Sigmoid colon (tissue), 7 donors: ENCODE data around the gene C11orf86. TPM values are rescaled to one million over a fixed set of nuclear protein-coding genes. Genes with fewer than 3 reads are reported as not detected.

Experiments used
- DNase-seq: peaks from one replicate; pipeline ENCODE4 v3.0.0-alpha.2; 2019
- H3K27ac ChIP-seq, 4 donors: fragments of 200-600 bp; sonication (generic); one replicate each; pipeline ENCODE4 v1.5.1; 2016 to 2019; ENCODE audit warnings: mild to moderate bottlenecking in 1 of 4
- H3K27me3 ChIP-seq, 3 donors: fragments of 200-600 bp; sonication (generic); one replicate each; pipeline ENCODE4 v1.5.1; 2019; ENCODE audit warnings: mild to moderate bottlenecking in 1 of 3
- H3K36me3 ChIP-seq, 4 donors: fragments of 200-600 bp; sonication (generic); one replicate each; pipeline ENCODE4 v1.5.1; 2016 to 2019
- H3K4me1 ChIP-seq, 4 donors: fragments of 200-600 bp; sonication (generic); one replicate each; pipeline ENCODE4 v1.5.1; 2017 to 2019
- H3K4me3 ChIP-seq, 4 donors: fragments of 200-600 bp; sonication (generic); one replicate each; pipeline ENCODE4 v1.5.1; 2017 to 2019; ENCODE audit warnings: mild to moderate bottlenecking in 2 of 4, moderate library complexity in 1 of 4
- H3K9me3 ChIP-seq, 4 donors: fragments of 200-600 bp in 3 of 4; sonication (generic) in 3 of 4; one replicate each; pipeline versions ENCODE4 v1.5.1 to v1.6.1; 2013 to 2019
- CTCF ChIP-seq, 4 experiments: fragments of 450-650 bp in 3 of 4; fragments of 200-600 bp in 1 of 4; IDR thresholded peaks; one replicate each; pipeline ENCODE4 v1.5.1; 2016 to 2019; ENCODE audit warnings: antibody characterized with exemption in 4 of 4, mild to moderate bottlenecking in 3 of 4, moderate library complexity in 2 of 4
- EP300 ChIP-seq, 4 donors: sonication (generic); formaldehyde crosslinking; IDR thresholded peaks; one replicate each; pipeline ENCODE4 v1.6.1; 2017; ENCODE audit warnings: antibody characterized with exemption in 4 of 4
- POLR2A ChIP-seq, 2 donors: fragments of 450-650 bp; IDR thresholded peaks; one replicate each; pipeline ENCODE4 v1.6.1; 2016; ENCODE audit warnings: antibody characterized with exemption in 2 of 2, mild to moderate bottlenecking in 2 of 2, moderate library complexity in 2 of 2
- POLR2AphosphoS5 ChIP-seq, 4 donors: sonication (generic); formaldehyde crosslinking; IDR thresholded peaks; one replicate each; pipeline ENCODE4 v1.6.1; 2017; ENCODE audit warnings: antibody characterized with exemption in 4 of 4
- WGBS, 2 donors: extraction: QIAGEN DNeasy Blood & Tissue Kit; methylation state at CpG; one replicate each; pipeline ENCODE4 v1.1.7; 2013; 5-methylcytosine and 5-hydroxymethylcytosine counted together
- intact Hi-C: fragments of 100-400 bp; cut with DNase I; formaldehyde crosslinking; loops from one replicate; pipeline ENCODE4 v1.15.1; 2023
- polyA plus RNA-seq, 3 donors: library from polyadenylated mRNA; stranded (reverse); fragments of 200-250 nt; gene quantifications; one replicate each; pipeline ENCODE4 v1.2.3, GENCODE V29; 2013
- total RNA-seq, 4 donors: library from RNA; depleted of rRNA; stranded (reverse); fragments of >200 nt; gene quantifications; one replicate each; pipeline ENCODE4 v1.1.0, GENCODE V29; 2016
- donor health status: healthy with polysubstance abuse.
- donor health status: Bipolar disorder and iron deficiency.
- donor health status: healthy.

C11orf86 gene
- total and polyA plus RNA-seq, 7 donors = 61.0 to 297 (median 132) TPM; not detected in 4

GRCh38 chr11:67014343-67014742 lies 39.2 kb downstream of the C11orf86 start:
- no peaks in the 10 kb centered on the region for H3K4me1 ChIP-seq
- no peak overlapping the region for H3K27ac ChIP-seq
- H3K27me3 ChIP-seq = peaks cover 0 to 6% (median 0%) of the 10 kb centered on the region in 3 donors
- H3K9me3 ChIP-seq = no peaks in the 10 kb centered on the region
- WGBS, 2 donors = 94% methylated on average over 7 of the region's 7 CpGs
- TF ChIP-seq EP300 (IDR thresholded peaks at IDR 0.05) (no peak), POLR2AphosphoS5 (IDR thresholded peaks at IDR 0.05) (no peak), CTCF (IDR thresholded peaks at IDR 0.05) (no peak), POLR2A (IDR thresholded peaks at IDR 0.05) (no peak)
- H3K4me3 ChIP-seq = no peak overlapping the region
- no peaks in the 10 kb centered on the region for H3K36me3 ChIP-seq
- intact Hi-C loops = no loop called here
- DNase-seq = no peak

- DNase-seq = no peak
- 93 to 96% methylated on average over 8 of the region's 8 CpGs for WGBS, 2 donors
- no peak overlapping the region for H3K4me3 ChIP-seq
- H3K27ac ChIP-seq = no peak overlapping the region
- no peaks in the 10 kb centered on the region for H3K9me3 ChIP-seq
- intact Hi-C loops = no loop called here
- H3K4me1 ChIP-seq = no peaks in the 10 kb centered on the region
- H3K36me3 ChIP-seq = no peaks in the 10 kb centered on the region
- TF ChIP-seq POLR2A (IDR thresholded peaks at IDR 0.05) (no peak), CTCF (IDR thresholded peaks at IDR 0.05) (no peak), POLR2AphosphoS5 (IDR thresholded peaks at IDR 0.05) (no peak), EP300 (IDR thresholded peaks at IDR 0.05) (no peak)
- H3K27me3 ChIP-seq = peaks cover 0 to 6% (median 0%) of the 10 kb centered on the region in 3 donors
Measured at GRCh38 chr11:67015048-67015447, 39.9 kb downstream of the C11orf86 start.

GRCh38 chr11:67016550-67016949 lies 41.4 kb downstream of the C11orf86 start:
- Histone ChIP-seq H3K4me1 (no peaks in the 10 kb centered on the region), H3K9me3 (no peaks in the 10 kb centered on the region), H3K27me3 (peaks cover 0 to 6% (median 0%) of the 10 kb centered on the region in 3 donors), H3K27ac (no peak overlapping the region), H3K36me3 (no peaks in the 10 kb centered on the region), H3K4me3 (no peak overlapping the region)
- TF ChIP-seq CTCF (IDR thresholded peaks at IDR 0.05) = no peak
- no peak for TF ChIP-seq POLR2A (IDR thresholded peaks at IDR 0.05)
- no peak for TF ChIP-seq POLR2AphosphoS5 (IDR thresholded peaks at IDR 0.05)
- no peak for TF ChIP-seq EP300 (IDR thresholded peaks at IDR 0.05)
- DNase-seq = no peak
- intact Hi-C loops = no loop called here
- WGBS, 2 donors = 83 to 85% methylated on average over 5 of the region's 5 CpGs

GRCh38 chr11:67020949-67021348 lies 45.8 kb downstream of the C11orf86 start:
- intact Hi-C loops = no loop called here
- WGBS, 2 donors = 90 to 92% methylated on average over 6 of the region's 6 CpGs
- H3K9me3 ChIP-seq = no peaks in the 10 kb centered on the region
- no peak overlapping the region for H3K27ac ChIP-seq
- H3K4me1 ChIP-seq = peaks cover 0 to 20% (median 17%) of the 10 kb centered on the region in 4 donors
- H3K27me3 ChIP-seq = peaks cover 5 to 40% (median 25%) of the 10 kb centered on the region in 3 donors
- H3K36me3 ChIP-seq = no peaks in the 10 kb centered on the region
- DNase-seq = no peak
- TF ChIP-seq CTCF (IDR thresholded peaks at IDR 0.05) (no peak), POLR2AphosphoS5 (IDR thresholded peaks at IDR 0.05) (no peak), EP300 (IDR thresholded peaks at IDR 0.05) (no peak), POLR2A (IDR thresholded peaks at IDR 0.05) (no peak)
- H3K4me3 ChIP-seq = no peak overlapping the region

GRCh38 chr11:67022341-67022933 lies 47.3 kb downstream of the C11orf86 start:
- TF ChIP-seq EP300 (IDR thresholded peaks at IDR 0.05) = no peak
- TF ChIP-seq CTCF (IDR thresholded peaks at IDR 0.05) = no peak
- TF ChIP-seq POLR2A (IDR thresholded peaks at IDR 0.05) = no peak
- TF ChIP-seq POLR2AphosphoS5 (IDR thresholded peaks at IDR 0.05) = no peak
- 6 to 30% methylated on average over 20 of the region's 20 CpGs for WGBS, 2 donors
- Histone ChIP-seq H3K27me3 (peaks cover 5 to 40% (median 25%) of the 10 kb centered on the region in 3 donors), H3K4me3 (peak overlapping the region in 3 of 4 donors; percentile 29 to 48 (median 44)), H3K9me3 (no peaks in the 10 kb centered on the region), H3K36me3 (no peaks in the 10 kb centered on the region), H3K27ac (no peak overlapping the region), H3K4me1 (peaks cover 0 to 20% (median 17%) of the 10 kb centered on the region in 4 donors)
- intact Hi-C loops = no loop called here
- DNase-seq = no peak
